Endothelial cell of umbilical vein (primary cell): Measurements from ENCODE around the gene PCID2. TPM values are rescaled to one million over a fixed set of nuclear protein-coding genes. Genes with fewer than 3 reads are reported as not detected.

Source experiments
- BruUV-seq: library from RNA; stranded (reverse); fragments of 400-500 nt; replicated peaks from 2 replicates; lab custom pipeline; 2021; lab: Mats Ljungman, UMichigan
- CTCF ChIA-PET: fragments of 300-600, 350-600 bp; sonication (Branson Sonifier 250); formaldehyde crosslinking; loops from one replicate; lab custom pipeline; 2021; ENCODE audit warnings: antibody characterized with exemption, inconsistent platforms; lab: Charles Lee
- POLR2A ChIA-PET: fragments of 300-600, 350-600 bp; sonication (Branson Sonifier 250); formaldehyde crosslinking; loops from one replicate; lab custom pipeline; 2021; ENCODE audit warnings: antibody characterized with exemption, inconsistent platforms; lab: Charles Lee
- DNase-seq: peaks from one replicate; pipeline ENCODE4 v3.0.0-alpha.2; 2011; ENCODE audit warnings: low read depth, low spot score
- FAIRE-seq: peaks from 2 replicates; lab custom pipeline; 2011; peaks lifted over from hg19 to GRCh38; lab: Jason Lieb, UNC
- H2AFZ ChIP-seq: 2 replicates; pipeline ENCODE4 v1.6.0; 2012; ENCODE audit warnings: low read depth, low read length, control low read depth, inconsistent platforms
- H3K27ac ChIP-seq: 2 replicates; pipeline ENCODE4 v1.5.1; 2011; ENCODE audit warnings: low read depth, mild to moderate bottlenecking, control low read depth, low read length, moderate library complexity; ENCODE audit not compliant: insufficient read depth
- H3K27me3 ChIP-seq, 2 experiments: 2 replicates each; pipeline versions ENCODE4 v1.6.0 to v1.6.1; 2011; ENCODE audit warnings: low read length in 2 of 2, mixed read lengths in 1 of 2; ENCODE audit not compliant: control insufficient read depth in 2 of 2, insufficient read depth in 2 of 2
- H3K36me3 ChIP-seq, 2 experiments: 2 replicates in 1 of 2; 3 replicates in 1 of 2; pipeline ENCODE4 v1.5.1; 2011; ENCODE audit warnings: low read length in 2 of 2, mild to moderate bottlenecking in 1 of 2, moderate library complexity in 1 of 2; ENCODE audit not compliant: control insufficient read depth in 2 of 2, insufficient read depth in 2 of 2; ENCODE audit errors: extremely low read depth in 1 of 2
- H3K4me1 ChIP-seq: 3 replicates; pipeline ENCODE4 v1.5.1; 2011; ENCODE audit warnings: mild to moderate bottlenecking, low read length; ENCODE audit not compliant: control insufficient read depth, insufficient read depth; ENCODE audit errors: extremely low read depth
- H3K4me2 ChIP-seq: 2 replicates; pipeline ENCODE4 v1.6.1; 2011; ENCODE audit warnings: low read length, control low read depth, mixed read lengths; ENCODE audit not compliant: insufficient read depth
- H3K4me3 ChIP-seq, 3 experiments: fragments of 200-600 bp in 1 of 3; sonication (generic), shearing (Covaris generic) in 1 of 3; replicated peaks in 1 of 3; 2 replicates each; pipeline ENCODE4 v1.5.1; 2011 to 2016; ENCODE audit warnings: control low read depth in 3 of 3, low read length in 3 of 3, mild to moderate bottlenecking in 2 of 3, inconsistent platforms in 1 of 3, low read depth in 1 of 3, moderate library complexity in 1 of 3; ENCODE audit not compliant: insufficient read depth in 1 of 3
- H3K79me2 ChIP-seq: 2 replicates; pipeline ENCODE4 v1.6.0; 2012; ENCODE audit warnings: low read length, inconsistent platforms; ENCODE audit not compliant: control insufficient read depth, insufficient read depth
- H3K9ac ChIP-seq: replicated peaks from 2 replicates; pipeline ENCODE3; 2011; ENCODE audit warnings: low read length, control low read depth; ENCODE audit not compliant: insufficient read depth; ENCODE audit errors: extremely low read depth
- H3K9me1 ChIP-seq: replicated peaks from 3 replicates; pipeline ENCODE4 v1.6.0; 2011; ENCODE audit warnings: mild to moderate bottlenecking, low read length; ENCODE audit not compliant: control insufficient read depth, insufficient read depth; ENCODE audit errors: extremely low read depth
- H3K9me3 ChIP-seq: replicated peaks from 2 replicates; pipeline ENCODE4 v1.5.1; 2012; ENCODE audit warnings: low read length, inconsistent platforms; ENCODE audit not compliant: control insufficient read depth, insufficient read depth
- H4K20me1 ChIP-seq: replicated peaks from 2 replicates; pipeline ENCODE3; 2011; ENCODE audit warnings: mild to moderate bottlenecking, low read length; ENCODE audit not compliant: control insufficient read depth, insufficient read depth; ENCODE audit errors: extremely low read depth
- CTCF ChIP-seq, 2 donors: IDR thresholded peaks; 1 replicate in 1 of 2; 2 replicates in 1 of 2; pipeline ENCODE4 v1.5.1; 2011; ENCODE audit warnings: low read length in 2 of 2, mild to moderate bottlenecking in 2 of 2, moderate library complexity in 2 of 2, control low read depth in 1 of 2, inconsistent platforms in 1 of 2, low read depth in 1 of 2; ENCODE audit not compliant: insufficient read depth in 1 of 2; ENCODE audit errors: extremely low read depth in 1 of 2
- EZH2 ChIP-seq: IDR thresholded peaks from 2 replicates; pipeline ENCODE4 v1.6.1; 2012; ENCODE audit warnings: borderline replicate concordance, low read depth, mild to moderate bottlenecking, moderate library complexity, low read length, inconsistent platforms; ENCODE audit not compliant: severe bottlenecking
- FOS ChIP-seq: IDR thresholded peaks from 2 replicates; pipeline ENCODE4 v1.6.1; 2011; ENCODE audit warnings: mild to moderate bottlenecking, low read length, moderate library complexity, borderline replicate concordance; ENCODE audit not compliant: insufficient read depth
- GATA2 ChIP-seq: IDR thresholded peaks from 2 replicates; pipeline ENCODE4 v1.7.0; 2011; ENCODE audit warnings: low read depth, mild to moderate bottlenecking, moderate library complexity, mixed read lengths, low read length; ENCODE audit not compliant: insufficient read length, insufficient read depth
- JUN ChIP-seq: IDR thresholded peaks from 2 replicates; pipeline ENCODE4 v1.6.1; 2011; ENCODE audit warnings: borderline replicate concordance, low read depth; ENCODE audit not compliant: insufficient read length, insufficient read depth
- MAX ChIP-seq: IDR thresholded peaks from 2 replicates; pipeline ENCODE4 v1.6.1; 2011; ENCODE audit not compliant: insufficient read depth, insufficient read length
- MYC ChIP-seq: IDR thresholded peaks from one replicate; pipeline ENCODE4 v1.6.1; 2011; ENCODE audit warnings: mild to moderate bottlenecking, low read depth, low read length
- POLR2A ChIP-seq: IDR thresholded peaks from 2 replicates; pipeline ENCODE4 v1.6.1; 2012; ENCODE audit warnings: low read depth, mild to moderate bottlenecking, control low read depth, low read length
- POLR2AphosphoS5 ChIP-seq: IDR thresholded peaks from 2 replicates; pipeline ENCODE4 v1.6.1; 2012; ENCODE audit warnings: low read depth, mild to moderate bottlenecking, control low read depth, low read length, moderate library complexity; ENCODE audit not compliant: insufficient read depth
- dilution Hi-C: fragments of 300-500 bp; cut with MboI; formaldehyde crosslinking; loops from one replicate; pipeline ENCODE4 v1.15.0; 2019; ENCODE audit warnings: low sequenced_read_pairs; ENCODE audit not compliant: extremely low pct_ligation_motif_present
- intact Hi-C: fragments of 100-400 bp; cut with micrococcal nuclease; formaldehyde crosslinking; loops from one replicate; pipeline ENCODE4 v1.10.0; 2022
- polyA plus RNA-seq, 4 experiments: library from polyadenylated mRNA; depleted of rRNA in 3 of 4; stranded (reverse) in 3 of 4; unstranded in 1 of 4; fragments of >200 nt; gene quantifications; 2 replicates each; pipeline versions ENCODE4 v1.2.1 to v1.2.3, GENCODE V29; 2011 to 2012; ENCODE audit warnings: missing spikeins in 1 of 4
- total RNA-seq: library from RNA; stranded (reverse); gene quantifications from 2 replicates; pipeline ENCODE4 v1.2.3, GENCODE V29; 2021

Gene PCID2
- total and polyA plus RNA-seq, 2 donors (not counting 3 experiments of a cell fraction or from before 2014, with no cell fraction given), result 52.1 to 55.6 TPM

- Histone ChIP-seq H3K4me3 (no peak overlapping the region), H2AFZ (no peak overlapping the region), H3K9me3 (no peaks in the 10 kb centered on the region), H3K79me2 (no peaks in the 10 kb centered on the region), H3K4me2 (no peak overlapping the region), H3K36me3 (no peaks in the 10 kb centered on the region), H4K20me1 (no peaks in the 10 kb centered on the region), H3K4me1 (peaks cover 6% of the 10 kb centered on the region), H3K9ac (no peak overlapping the region), H3K27ac (no peak overlapping the region), H3K9me1 (no peaks in the 10 kb centered on the region), H3K27me3 (peaks cover 2 to 9% of the 10 kb centered on the region in 2 experiments)
- FAIRE-seq, result no peak
- no peak for DNase-seq
- TF ChIP-seq POLR2AphosphoS5 (no peak), MAX (no peak), GATA2 (no peak), POLR2A (no peak)
- CTCF ChIA-PET, result no interaction called here
- dilution Hi-C loops (no loop called here), intact Hi-C loops (no loop called here)
- no TSS peak for BruUV-seq
- POLR2A ChIA-PET, result no interaction called here
Measured at GRCh38 chr13:113155982-113156655, 52.4 kb downstream of the PCID2 start.

- DNase-seq (no peak), FAIRE-seq (no peak)
- Histone ChIP-seq H3K36me3 (no peaks in the 10 kb centered on the region), H2AFZ (no peak overlapping the region), H3K27ac (no peak overlapping the region), H3K9me3 (no peaks in the 10 kb centered on the region), H3K4me2 (no peak overlapping the region), H3K9ac (no peak overlapping the region), H3K79me2 (no peaks in the 10 kb centered on the region), H3K4me1 (peaks cover 6% of the 10 kb centered on the region), H3K4me3 (no peak overlapping the region), H3K9me1 (no peaks in the 10 kb centered on the region), H4K20me1 (no peaks in the 10 kb centered on the region), H3K27me3 (peaks cover 2 to 9% of the 10 kb centered on the region in 2 experiments)
- intact Hi-C loops (no loop called here), dilution Hi-C loops (no loop called here)
- no TSS peak for BruUV-seq
- CTCF ChIA-PET, result no interaction called here
- TF ChIP-seq MAX (no peak), POLR2A (no peak), FOS (no peak), JUN (no peak), EZH2 (no peak), POLR2AphosphoS5 (no peak), CTCF (IDR thresholded peaks at IDR 0.05; ENCODE audit: extremely low read depth in 1 of 2, insufficient read depth in 1 of 2, low read depth in 1 of 2, low read length in 2 of 2) (no peak), MYC (no peak)
- POLR2A ChIA-PET, result no interaction called here
Measured at GRCh38 chr13:113155201-113155600, 53.3 kb downstream of the PCID2 start.
